Measurements from ENCODE around the gene DPF3.
"Not testable (repeated sequence)": the region's sequence is repeated elsewhere in the genome, so short reads cannot be mapped to it uniquely, and the experiment has no call there.

The DPF3 gene

DNA sequence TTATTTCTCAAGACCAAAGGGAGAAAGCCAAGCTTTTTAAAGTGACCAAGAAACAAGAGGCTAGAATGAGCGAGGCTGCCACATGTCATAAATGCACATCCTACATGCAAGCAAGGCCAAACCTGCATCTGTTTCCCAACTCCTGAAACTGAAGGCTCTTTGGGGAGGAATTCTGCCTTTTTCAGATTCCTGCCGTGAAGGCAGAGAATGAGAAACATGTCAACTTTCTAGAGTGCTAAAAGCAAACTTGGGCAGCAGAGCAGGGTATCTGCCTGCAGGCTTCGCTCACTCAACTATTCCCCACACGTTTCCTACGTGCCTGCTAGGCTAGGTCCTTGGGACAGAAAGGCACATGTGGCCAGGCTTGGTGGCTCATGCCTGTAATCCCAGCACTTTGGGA lies 15.2 kb downstream of the DPF3 start:
- DNase-seq (ENCODE audit: low read depth), result no peak
- H3K4me3 ChIP-seq (replicated peaks; ENCODE audit: low read depth, low read length), result no peak overlapping the region
- TF ChIP-seq, protein P1, sequence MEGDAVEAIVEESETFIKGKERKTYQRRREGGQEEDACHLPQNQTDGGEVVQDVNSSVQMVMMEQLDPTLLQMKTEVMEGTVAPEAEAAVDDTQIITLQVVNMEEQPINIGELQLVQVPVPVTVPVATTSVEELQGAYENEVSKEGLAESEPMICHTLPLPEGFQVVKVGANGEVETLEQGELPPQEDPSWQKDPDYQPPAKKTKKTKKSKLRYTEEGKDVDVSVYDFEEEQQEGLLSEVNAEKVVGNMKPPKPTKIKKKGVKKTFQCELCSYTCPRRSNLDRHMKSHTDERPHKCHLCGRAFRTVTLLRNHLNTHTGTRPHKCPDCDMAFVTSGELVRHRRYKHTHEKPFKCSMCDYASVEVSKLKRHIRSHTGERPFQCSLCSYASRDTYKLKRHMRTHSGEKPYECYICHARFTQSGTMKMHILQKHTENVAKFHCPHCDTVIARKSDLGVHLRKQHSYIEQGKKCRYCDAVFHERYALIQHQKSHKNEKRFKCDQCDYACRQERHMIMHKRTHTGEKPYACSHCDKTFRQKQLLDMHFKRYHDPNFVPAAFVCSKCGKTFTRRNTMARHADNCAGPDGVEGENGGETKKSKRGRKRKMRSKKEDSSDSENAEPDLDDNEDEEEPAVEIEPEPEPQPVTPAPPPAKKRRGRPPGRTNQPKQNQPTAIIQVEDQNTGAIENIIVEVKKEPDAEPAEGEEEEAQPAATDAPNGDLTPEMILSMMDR (IDR thresholded peaks at IDR 0.05; ENCODE audit: low read length, missing control alignments), result no peak

DNA sequence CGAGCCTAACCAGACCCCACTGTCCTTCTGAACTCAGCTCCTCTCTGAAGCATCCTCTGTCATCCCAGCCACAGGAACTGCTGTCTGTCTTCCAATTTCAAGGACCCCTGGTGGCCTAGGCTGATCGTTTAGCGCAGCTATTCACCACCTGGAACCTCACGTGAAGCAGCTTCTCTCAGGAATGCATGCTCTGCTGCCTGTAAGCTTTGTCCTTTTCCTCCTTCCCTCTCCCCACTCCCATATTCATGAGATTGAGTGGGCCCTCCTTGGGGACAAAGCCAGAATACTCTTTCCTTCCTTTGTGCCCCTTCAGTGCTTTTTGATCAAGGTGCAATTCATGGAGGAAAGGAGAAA lies 17.2 kb downstream of the DPF3 start:
- no peak overlapping the region for H3K4me3 ChIP-seq (replicated peaks; ENCODE audit: low read depth, low read length)
- DNase-seq (ENCODE audit: low read depth), result no peak
- TF ChIP-seq, protein P1 (IDR thresholded peaks at IDR 0.05; ENCODE audit: low read length, missing control alignments), result no peak

DNA sequence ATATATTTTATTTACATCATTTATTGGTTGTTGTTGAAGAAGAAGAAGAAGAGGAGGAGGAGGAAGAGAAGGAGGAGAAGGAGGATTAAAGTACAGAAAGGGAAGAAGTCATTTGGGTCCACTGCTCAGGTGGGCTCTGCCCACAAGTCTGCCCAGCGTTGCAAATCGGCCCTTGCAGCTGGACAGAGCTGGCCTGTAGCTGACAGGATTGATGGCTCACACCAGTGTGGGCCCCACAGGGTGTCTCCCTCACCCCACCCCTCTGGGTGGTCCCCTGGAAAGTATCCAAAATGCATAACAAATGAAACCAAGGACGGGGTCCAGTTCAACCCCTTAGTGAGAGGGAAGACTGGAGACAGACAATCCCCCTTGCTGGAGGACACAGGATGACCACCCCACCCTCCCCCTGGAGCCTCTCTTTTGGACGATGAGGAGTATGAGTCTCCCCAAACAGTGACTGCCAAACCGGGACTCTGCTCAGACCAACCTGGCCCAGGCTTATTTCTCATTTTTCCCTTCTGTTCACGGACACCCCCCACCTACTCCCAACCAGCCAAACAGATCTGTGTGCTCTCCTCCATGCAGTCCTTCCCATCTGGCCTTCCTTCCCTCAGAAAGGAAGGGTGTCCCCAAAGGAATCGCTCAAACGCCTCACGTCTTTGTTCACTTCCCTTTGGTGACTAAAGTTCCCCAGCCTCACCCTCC lies 17.7 kb downstream of the DPF3 start:
- no peak for DNase-seq (ENCODE audit: low read depth)
- no peak overlapping the region for H3K4me3 ChIP-seq (replicated peaks; ENCODE audit: low read depth, low read length)
- TF ChIP-seq, protein P1 (IDR thresholded peaks at IDR 0.05; ENCODE audit: low read length, missing control alignments), result no peak

DNA sequence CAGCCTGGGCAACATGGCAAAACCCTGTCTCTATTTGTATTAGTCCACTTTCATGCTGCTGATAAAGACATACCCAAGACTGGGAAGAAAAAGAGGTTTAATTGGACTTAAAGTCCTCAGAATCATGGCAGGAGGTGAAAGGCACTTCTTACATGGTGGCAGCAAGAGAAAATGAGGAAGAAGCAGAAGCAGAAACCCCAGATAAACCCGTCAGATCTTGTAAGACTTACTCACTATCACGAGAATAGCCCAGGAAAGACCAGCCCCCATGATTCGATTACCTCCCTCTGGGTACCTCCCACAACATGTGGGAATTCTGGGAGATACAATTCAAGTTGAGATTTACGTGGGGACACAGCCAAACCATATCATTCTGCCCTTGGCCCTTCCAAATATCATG lies 23.0 kb downstream of the DPF3 start:
- H3K4me3 ChIP-seq (replicated peaks; ENCODE audit: low read depth, low read length); DNase-seq (ENCODE audit: low read depth): not testable (repeated sequence)

DNA sequence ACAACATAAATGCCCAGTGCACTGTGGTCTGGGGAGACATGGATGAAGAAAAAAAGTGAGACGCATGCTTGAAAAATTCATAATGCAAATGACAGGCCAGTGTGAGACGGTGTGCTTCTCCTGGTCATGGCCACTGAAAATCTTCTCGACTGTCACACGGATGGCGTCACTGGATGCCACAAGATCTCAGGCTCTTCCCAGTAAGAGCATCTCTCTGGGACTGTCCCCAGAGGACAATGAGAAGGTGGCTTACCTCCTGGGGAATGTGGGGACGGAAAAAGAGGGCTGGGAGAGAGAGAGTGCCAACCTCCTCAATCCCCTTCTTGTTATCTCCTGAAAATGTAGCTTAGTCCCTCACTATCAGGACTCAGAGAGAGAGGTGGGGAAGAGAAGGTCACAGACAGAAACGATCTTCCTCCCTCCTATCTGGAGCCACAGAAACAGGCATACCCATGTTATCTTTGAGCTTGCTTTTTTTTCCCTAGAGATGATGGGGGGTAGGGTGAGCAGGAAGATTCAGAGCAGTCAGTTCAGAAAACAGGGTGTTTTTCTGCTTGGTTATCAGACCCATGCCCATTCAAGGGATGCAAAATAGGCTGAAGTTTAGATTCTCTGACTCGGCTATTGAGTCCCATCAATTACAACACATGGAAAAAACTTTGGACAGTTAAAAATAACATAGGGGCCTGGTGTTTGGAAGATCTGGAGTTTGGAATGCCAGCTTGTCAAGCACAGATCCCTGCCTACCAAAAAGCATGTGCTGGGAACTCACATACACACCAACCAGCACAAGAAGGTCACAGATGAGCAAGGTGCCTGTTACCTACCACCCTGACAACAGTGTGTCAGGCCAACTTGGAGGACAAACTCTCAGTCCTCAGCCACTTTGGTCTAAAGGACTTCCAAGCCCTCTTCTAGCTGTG lies 24.2 kb downstream of the DPF3 start:
- DNase-seq (ENCODE audit: low read depth), result no peak
- TF ChIP-seq, protein P1 (IDR thresholded peaks at IDR 0.05; ENCODE audit: low read length, missing control alignments), result no peak
- no peak overlapping the region for H3K4me3 ChIP-seq (replicated peaks; ENCODE audit: low read depth, low read length)

- H3K4me3 ChIP-seq (replicated peaks; ENCODE audit: low read depth, low read length), result no peak overlapping the region
- TF ChIP-seq, protein P1 (IDR thresholded peaks at IDR 0.05; ENCODE audit: low read length, missing control alignments), result no peak
- no peak for DNase-seq (ENCODE audit: low read depth)
Observed at GRCh38 chr14:72868500-72868899, 25.4 kb downstream of the DPF3 start.

GRCh38 chr14:72864712-72865365 lies 29.1 kb downstream of the DPF3 start:
- H3K4me3 ChIP-seq (replicated peaks; ENCODE audit: low read depth, low read length), result no peak overlapping the region
- TF ChIP-seq, protein P1 (IDR thresholded peaks at IDR 0.05; ENCODE audit: low read length, missing control alignments), result no peak
- DNase-seq (ENCODE audit: low read depth), result peak; percentile 64

Data from fibroblast of pulmonary artery (primary cell).